Measurements from ENCODE around the gene WFDC8. TPM values are rescaled to one million over a fixed set of nuclear protein-coding genes. Genes with fewer than 3 reads are reported as not detected.

WFDC8 gene
- not detected in 2 replicates for total RNA-seq (2014; rRNA removed; shearing (Covaris generic))

GRCh38 chr20:45579184-45579583 lies at the start of gene WFDC8:
TSS of gene WFDC8 (minus strand) at chr20:45579284. CDS start at chr20:45579247, 37 bp downstream.

GRCh38 chr20:45547206-45547770 lies 31.8 kb downstream of the WFDC8 start, which contains the start of gene EPPIN:
TSS of gene EPPIN (minus strand) at chr20:45547401. CDS start at chr20:45547357, 44 bp downstream.

GRCh38 chr20:45539382-45539781 lies 39.7 kb downstream of the WFDC8 start, which contains the start of gene WFDC6:
TSS of gene WFDC6 (minus strand) at chr20:45539482. CDS start at chr20:45539407, 75 bp downstream.

GRCh38 chr20:45515147-45515913 lies 63.8 kb downstream of the WFDC8 start, which contains the start of gene SPINT3:
TSS of gene SPINT3 (minus strand) at chr20:45515622. CDS start at chr20:45515608, 14 bp downstream.

Small RNA genes within 50 kb of the gene (small RNA-seq; reads per million reads assigned to genes)
- gene AL031663.1 = not detected
- not detected for gene HSPD1P21
- gene RNA5SP485 = not detected

Other genes starting within 250 kb of the WFDC8 start
- 95.3 and 111 TPM in 2 replicates for gene SDC4, start 230.9 kb downstream of the WFDC8 start, total RNA-seq (2014; rRNA removed; shearing (Covaris generic))
- gene SYS1, start 216.1 kb downstream of the WFDC8 start, total RNA-seq (2014; rRNA removed; shearing (Covaris generic)) = 25.3 and 30.6 TPM in 2 replicates
- 1.1 TPM in 1 of 2 replicates, not detected in the other for gene TP53TG5, start 201.0 kb downstream of the WFDC8 start, total RNA-seq (2014; rRNA removed; shearing (Covaris generic))
- gene DBNDD2, start 171.0 kb downstream of the WFDC8 start, total RNA-seq (2014; rRNA removed; shearing (Covaris generic)) = 1.2 and 1.8 TPM in 2 replicates
- 80.5 and 105 TPM in 2 replicates for gene PIGT, start 163.1 kb downstream of the WFDC8 start, total RNA-seq (2014; rRNA removed; shearing (Covaris generic))
- gene WFDC2, start 109.5 kb downstream of the WFDC8 start, total RNA-seq (2014; rRNA removed; shearing (Covaris generic)) = 0.72 and 1.1 TPM in 2 replicates
- not detected in 2 replicates for gene SPINT3, start 63.7 kb downstream of the WFDC8 start, total RNA-seq (2014; rRNA removed; shearing (Covaris generic))
- gene WFDC6, start 39.8 kb downstream of the WFDC8 start, total RNA-seq (2014; rRNA removed; shearing (Covaris generic)) = not detected in 2 replicates
- not detected in 2 replicates for gene EPPIN, start 31.9 kb downstream of the WFDC8 start, total RNA-seq (2014; rRNA removed; shearing (Covaris generic))
- gene WFDC10A, start 50.5 kb upstream of the WFDC8 start, total RNA-seq (2014; rRNA removed; shearing (Covaris generic)) = not detected in 2 replicates
- gene WFDC9, start 52.0 kb upstream of the WFDC8 start, total RNA-seq (2014; rRNA removed; shearing (Covaris generic)) = not detected in 2 replicates
- gene WFDC11, start 91.0 kb upstream of the WFDC8 start, total RNA-seq (2014; rRNA removed; shearing (Covaris generic)) = not detected in 2 replicates
- not detected in 2 replicates for gene WFDC13, start 122.8 kb upstream of the WFDC8 start, total RNA-seq (2014; rRNA removed; shearing (Covaris generic))
- not detected in 2 replicates for gene WFDC10B, start 125.7 kb upstream of the WFDC8 start, total RNA-seq (2014; rRNA removed; shearing (Covaris generic))
- gene SPINT4, start 143.1 kb upstream of the WFDC8 start, total RNA-seq (2014; rRNA removed; shearing (Covaris generic)) = not detected in 2 replicates
- gene WFDC3, start 212.6 kb upstream of the WFDC8 start, total RNA-seq (2014; rRNA removed; shearing (Covaris generic)) = 0.41 and 1.9 TPM in 2 replicates
- gene DNTTIP1, start 212.7 kb upstream of the WFDC8 start, total RNA-seq (2014; rRNA removed; shearing (Covaris generic)) = 100 and 116 TPM in 2 replicates
- gene UBE2C, start 233.4 kb upstream of the WFDC8 start, total RNA-seq (2014; rRNA removed; shearing (Covaris generic)) = 200 and 242 TPM in 2 replicates
- 1.7 TPM in 1 of 2 replicates, not detected in the other for gene TNNC2, start 248.0 kb upstream of the WFDC8 start, total RNA-seq (2014; rRNA removed; shearing (Covaris generic))